ENCODE results near the gene DAZAP1. TPM values are rescaled to one million over a fixed set of nuclear protein-coding genes. Genes with fewer than 3 reads are reported as not detected.

DAZAP1 gene
- polyA plus RNA-seq, 1 experiment, result 38.3 TPM

DNA sequence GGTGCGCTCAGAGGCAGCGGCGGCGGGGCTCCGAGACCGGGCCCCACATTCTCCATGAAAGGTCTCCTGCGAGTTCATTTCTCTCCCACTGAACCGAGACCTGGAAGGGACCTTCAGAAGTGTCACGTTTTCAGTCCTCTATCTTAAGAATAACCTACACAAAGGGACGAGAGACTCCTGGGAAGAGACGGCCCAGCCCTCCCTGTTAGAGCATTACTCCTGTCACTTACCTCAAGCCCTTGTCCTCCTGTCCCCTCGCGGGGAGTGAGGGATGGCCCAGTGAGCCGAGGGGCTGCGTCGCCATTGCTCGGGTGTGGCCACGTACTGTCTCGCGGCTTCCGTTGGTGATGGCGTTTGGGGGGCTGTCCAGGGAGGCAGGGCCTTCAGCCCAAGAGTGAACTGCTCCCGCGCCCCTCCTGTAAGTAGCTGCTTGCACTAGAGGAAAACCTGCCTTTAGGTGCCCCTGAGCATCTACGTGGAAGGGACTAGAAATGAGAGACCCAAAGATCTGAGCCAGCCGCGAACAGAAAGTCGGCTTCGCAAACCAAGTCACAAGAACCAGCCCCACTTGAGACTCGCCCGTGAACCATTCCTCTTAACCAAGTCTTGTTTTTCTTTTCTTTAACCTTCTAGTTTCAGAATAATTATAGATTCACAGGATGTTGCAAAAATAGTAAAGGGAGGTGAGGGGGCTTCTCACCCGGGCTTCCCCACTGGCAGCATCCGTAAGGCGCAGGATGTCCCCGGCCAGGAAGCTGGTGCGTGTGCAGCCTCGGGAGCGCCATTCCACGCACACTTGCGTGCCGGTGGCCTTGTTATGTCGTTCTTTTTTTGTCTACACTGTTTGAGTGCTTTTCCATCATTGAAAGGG lies 44.8 kb upstream of the DAZAP1 start:
- POLR2A ChIA-PET, result no interaction called here
- CTCF ChIA-PET, result no interaction called here
- peaks cover 36% of the 10 kb centered on the region for H3K36me3 ChIP-seq (ENCODE audit: control insufficient read depth, insufficient read depth, low read length)
- DNase-seq (ENCODE audit: low read depth), result no peak
- TF ChIP-seq, protein P1, sequence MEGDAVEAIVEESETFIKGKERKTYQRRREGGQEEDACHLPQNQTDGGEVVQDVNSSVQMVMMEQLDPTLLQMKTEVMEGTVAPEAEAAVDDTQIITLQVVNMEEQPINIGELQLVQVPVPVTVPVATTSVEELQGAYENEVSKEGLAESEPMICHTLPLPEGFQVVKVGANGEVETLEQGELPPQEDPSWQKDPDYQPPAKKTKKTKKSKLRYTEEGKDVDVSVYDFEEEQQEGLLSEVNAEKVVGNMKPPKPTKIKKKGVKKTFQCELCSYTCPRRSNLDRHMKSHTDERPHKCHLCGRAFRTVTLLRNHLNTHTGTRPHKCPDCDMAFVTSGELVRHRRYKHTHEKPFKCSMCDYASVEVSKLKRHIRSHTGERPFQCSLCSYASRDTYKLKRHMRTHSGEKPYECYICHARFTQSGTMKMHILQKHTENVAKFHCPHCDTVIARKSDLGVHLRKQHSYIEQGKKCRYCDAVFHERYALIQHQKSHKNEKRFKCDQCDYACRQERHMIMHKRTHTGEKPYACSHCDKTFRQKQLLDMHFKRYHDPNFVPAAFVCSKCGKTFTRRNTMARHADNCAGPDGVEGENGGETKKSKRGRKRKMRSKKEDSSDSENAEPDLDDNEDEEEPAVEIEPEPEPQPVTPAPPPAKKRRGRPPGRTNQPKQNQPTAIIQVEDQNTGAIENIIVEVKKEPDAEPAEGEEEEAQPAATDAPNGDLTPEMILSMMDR (IDR thresholded peaks at IDR 0.05; ENCODE audit: insufficient read depth, low read depth, low read length), result no peak
- no peak overlapping the region for H3K4me3 ChIP-seq (ENCODE audit: low read depth, low read length)
- no peaks in the 10 kb centered on the region for H3K27me3 ChIP-seq (ENCODE audit: control insufficient read depth, insufficient read depth, low read length)

GRCh38 chr19:1363599-1363998 lies 43.8 kb upstream of the DAZAP1 start:
- CTCF ChIA-PET, result no interaction called here
- POLR2A ChIA-PET, result no interaction called here
- H3K36me3 ChIP-seq (ENCODE audit: control insufficient read depth, insufficient read depth, low read length), result peaks cover 35% of the 10 kb centered on the region

GRCh38 chr19:1364070-1364704 lies 43.2 kb upstream of the DAZAP1 start:
- CTCF ChIA-PET, result interaction anchor here (0.8 to 1.2 kb wide), 2 partner anchors 9 to 47 kb away, joined by 3 read pairs; a partner anchor contains a TSS
- POLR2A ChIA-PET, result no interaction called here
- Histone ChIP-seq H3K36me3 (ENCODE audit: control insufficient read depth, insufficient read depth, low read length) (peaks cover 30% of the 10 kb centered on the region), H3K4me3 (ENCODE audit: low read depth, low read length) (no peak overlapping the region), H3K27me3 (ENCODE audit: control insufficient read depth, insufficient read depth, low read length) (no peaks in the 10 kb centered on the region)
- DNase-seq (ENCODE audit: low read depth), result no peak
- TF ChIP-seq, protein P1 (IDR thresholded peaks at IDR 0.05; ENCODE audit: insufficient read depth, low read depth, low read length), result peak; percentile 11; the same call in 1 of the 2 replicates

More at GRCh38 chr19:1363599-1363998, 43.8 kb upstream of the DAZAP1 start:
- Histone ChIP-seq H3K4me3 (ENCODE audit: low read depth, low read length) (no peak overlapping the region), H3K27me3 (ENCODE audit: control insufficient read depth, insufficient read depth, low read length) (no peaks in the 10 kb centered on the region)
- TF ChIP-seq, protein P1 (IDR thresholded peaks at IDR 0.05; ENCODE audit: insufficient read depth, low read depth, low read length), result no peak
- no peak for DNase-seq (ENCODE audit: low read depth)

DNA sequence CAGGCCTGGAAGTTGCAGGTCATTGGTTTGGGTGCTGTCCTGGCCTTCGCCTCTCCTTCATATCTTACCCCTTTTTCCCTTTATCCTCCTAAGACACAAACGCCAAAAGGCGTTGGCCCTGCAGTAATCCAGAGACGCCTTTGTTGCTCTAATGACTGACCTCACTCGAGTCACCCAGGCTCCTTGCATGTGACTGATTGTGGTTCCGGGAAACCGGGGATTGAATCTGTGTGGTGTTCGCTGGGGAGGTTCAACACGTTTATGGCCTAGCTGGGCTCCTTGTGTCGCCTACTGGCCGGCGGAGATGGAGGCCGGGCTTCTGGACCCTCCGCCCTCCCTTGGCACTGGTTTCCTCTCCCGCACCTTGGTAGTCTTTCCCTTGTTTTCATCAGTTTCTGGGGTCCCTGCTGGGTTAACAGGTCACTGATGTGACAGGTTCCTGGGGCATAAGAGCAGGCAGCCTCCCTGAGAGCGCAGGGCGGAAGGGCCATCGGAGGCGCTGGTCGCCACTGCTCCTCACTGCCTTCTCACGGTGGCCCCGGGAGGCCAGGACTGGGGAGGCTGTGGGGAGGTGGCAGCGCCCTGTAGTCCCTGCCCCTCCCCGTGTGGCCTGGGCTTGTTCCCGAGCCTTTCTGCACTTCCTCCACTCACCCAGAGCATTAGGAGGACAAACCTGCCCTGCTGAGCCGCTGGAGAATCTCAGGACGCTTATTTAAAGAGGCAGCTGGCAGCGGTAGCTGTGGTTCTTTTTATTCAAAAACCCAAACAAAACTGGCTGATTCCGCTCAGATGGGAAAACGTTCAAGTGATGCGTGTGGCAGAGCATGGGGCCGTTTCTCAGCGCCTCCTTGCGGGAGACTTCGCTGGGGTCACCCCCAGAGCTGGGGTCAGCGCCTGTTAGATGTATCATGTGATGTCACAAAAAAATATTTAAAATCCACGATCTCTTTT lies 41.8 kb upstream of the DAZAP1 start:
- Histone ChIP-seq H3K36me3 (ENCODE audit: control insufficient read depth, insufficient read depth, low read length) (peaks cover 36% of the 10 kb centered on the region), H3K27me3 (ENCODE audit: control insufficient read depth, insufficient read depth, low read length) (no peaks in the 10 kb centered on the region), H3K4me3 (ENCODE audit: low read depth, low read length) (no peak overlapping the region)
- ChIA-PET CTCF (interaction anchor here (1.2 kb wide), 1 partner anchor 46 kb away, joined by 3 read pairs; no protein-coding TSS in a partner anchor), POLR2A (no interaction called here)
- no peak for DNase-seq (ENCODE audit: low read depth)
- TF ChIP-seq, protein P1 (IDR thresholded peaks at IDR 0.05; ENCODE audit: insufficient read depth, low read depth, low read length), result no peak
